ENCODE results near the gene TPSAB1. TPM values are rescaled to one million over a fixed set of nuclear protein-coding genes. Genes with fewer than 3 reads are reported as not detected.

TPSAB1 gene
- total and polyA plus RNA-seq, 2 donors from 2014 or later = 1.6 to 156 TPM

DNA sequence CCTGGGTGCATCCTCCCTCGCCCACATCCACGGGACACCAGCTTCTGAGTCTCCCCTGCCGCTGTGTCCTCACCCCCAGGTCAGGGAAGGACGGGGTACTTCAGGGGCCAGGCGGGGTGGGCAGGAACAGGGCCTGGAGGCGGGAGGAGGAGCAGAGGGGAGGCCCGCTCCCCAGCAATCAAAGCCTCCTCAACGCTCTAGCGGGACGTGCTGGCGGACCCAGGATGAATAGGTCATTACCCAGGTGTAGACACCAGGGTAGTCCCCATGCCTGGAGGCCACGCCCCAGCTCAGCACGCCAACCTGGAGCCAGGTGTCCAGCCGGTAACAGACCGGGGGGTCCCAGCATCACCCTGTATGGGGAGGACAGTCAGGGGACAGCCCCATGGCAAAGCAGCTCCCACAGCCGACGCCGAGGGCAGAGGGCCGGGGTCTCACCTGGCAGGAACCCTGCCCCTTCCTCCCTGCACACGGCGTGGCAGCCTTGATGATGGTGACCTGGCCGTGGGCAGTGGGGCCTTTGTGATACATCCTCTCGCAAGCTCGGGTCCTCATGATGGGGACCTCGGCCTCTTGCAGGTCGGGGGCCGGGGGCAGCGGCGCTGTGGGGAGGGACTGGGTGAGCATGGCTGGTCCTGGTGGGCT, 39.6 kb downstream of the TPSAB1 start:
- H3K27me3 ChIP-seq (ENCODE audit: control insufficient read depth, insufficient read depth, low read length) = no peaks in the 10 kb centered on the region
- TF ChIP-seq, protein P1, sequence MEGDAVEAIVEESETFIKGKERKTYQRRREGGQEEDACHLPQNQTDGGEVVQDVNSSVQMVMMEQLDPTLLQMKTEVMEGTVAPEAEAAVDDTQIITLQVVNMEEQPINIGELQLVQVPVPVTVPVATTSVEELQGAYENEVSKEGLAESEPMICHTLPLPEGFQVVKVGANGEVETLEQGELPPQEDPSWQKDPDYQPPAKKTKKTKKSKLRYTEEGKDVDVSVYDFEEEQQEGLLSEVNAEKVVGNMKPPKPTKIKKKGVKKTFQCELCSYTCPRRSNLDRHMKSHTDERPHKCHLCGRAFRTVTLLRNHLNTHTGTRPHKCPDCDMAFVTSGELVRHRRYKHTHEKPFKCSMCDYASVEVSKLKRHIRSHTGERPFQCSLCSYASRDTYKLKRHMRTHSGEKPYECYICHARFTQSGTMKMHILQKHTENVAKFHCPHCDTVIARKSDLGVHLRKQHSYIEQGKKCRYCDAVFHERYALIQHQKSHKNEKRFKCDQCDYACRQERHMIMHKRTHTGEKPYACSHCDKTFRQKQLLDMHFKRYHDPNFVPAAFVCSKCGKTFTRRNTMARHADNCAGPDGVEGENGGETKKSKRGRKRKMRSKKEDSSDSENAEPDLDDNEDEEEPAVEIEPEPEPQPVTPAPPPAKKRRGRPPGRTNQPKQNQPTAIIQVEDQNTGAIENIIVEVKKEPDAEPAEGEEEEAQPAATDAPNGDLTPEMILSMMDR (IDR thresholded peaks at IDR 0.05; ENCODE audit: borderline replicate concordance, extremely low read depth, insufficient read depth) = no peak
- no peaks in the 10 kb centered on the region for H3K9me3 ChIP-seq (ENCODE audit: control insufficient read depth in 2 of 3, insufficient read depth in 1 of 3, low read length in 3 of 3)
- no peak overlapping the region for H3K4me3 ChIP-seq (ENCODE audit: low read length in 3 of 3)
- no peak overlapping the region for H3K9ac ChIP-seq (ENCODE audit: low read length in 3 of 3)
- DNase-seq (peak in 1 of 5 donors; percentile 67), FAIRE-seq (no peak)
- no peaks in the 10 kb centered on the region for H3K36me3 ChIP-seq (ENCODE audit: control insufficient read depth in 2 of 3, insufficient read depth in 3 of 3, low read length in 3 of 3)
- no peak overlapping the region for H3K27ac ChIP-seq (ENCODE audit: low read depth in 2 of 2, low read length in 2 of 2)
- intact Hi-C loops (cut with DNase I) = no loop called here
- no peaks in the 10 kb centered on the region for H3K4me1 ChIP-seq (ENCODE audit: control insufficient read depth in 2 of 3, insufficient read depth in 2 of 3, low read depth in 1 of 3, low read length in 3 of 3)

DNA sequence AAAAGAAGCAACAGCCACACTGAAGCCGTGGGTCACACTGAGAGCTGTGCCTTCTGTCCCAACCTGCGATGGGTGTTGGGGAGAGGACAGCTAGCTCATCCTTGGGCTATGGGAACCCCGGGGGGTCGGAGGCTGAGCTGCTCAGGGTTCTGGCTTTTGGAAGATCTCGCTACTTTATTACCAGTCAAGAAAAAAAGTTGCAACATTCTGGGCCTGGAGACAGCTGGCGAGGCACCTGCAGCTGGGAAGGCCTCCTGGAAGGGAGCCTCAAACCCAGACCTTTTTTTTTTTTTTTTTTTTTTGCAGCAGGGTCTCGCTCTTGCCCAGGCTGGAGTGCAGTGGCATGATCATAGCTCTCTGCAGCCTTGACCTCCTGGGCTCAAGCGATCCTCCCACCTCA, 40.3 kb downstream of the TPSAB1 start:
- H3K9ac ChIP-seq (ENCODE audit: low read length in 3 of 3) = no peak overlapping the region
- intact Hi-C loops (cut with DNase I) = no loop called here
- H3K4me3 ChIP-seq (ENCODE audit: low read length in 3 of 3) = no peak overlapping the region
- H3K9me3 ChIP-seq (ENCODE audit: control insufficient read depth in 2 of 3, insufficient read depth in 1 of 3, low read length in 3 of 3) = no peaks in the 10 kb centered on the region
- no peaks in the 10 kb centered on the region for H3K4me1 ChIP-seq (ENCODE audit: control insufficient read depth in 2 of 3, insufficient read depth in 2 of 3, low read depth in 1 of 3, low read length in 3 of 3)
- DNase-seq = no peak
- no peak for FAIRE-seq
- no peak overlapping the region for H3K27ac ChIP-seq (ENCODE audit: low read depth in 2 of 2, low read length in 2 of 2)
- H3K36me3 ChIP-seq (ENCODE audit: control insufficient read depth in 2 of 3, insufficient read depth in 3 of 3, low read length in 3 of 3) = no peaks in the 10 kb centered on the region
- no peaks in the 10 kb centered on the region for H3K27me3 ChIP-seq (ENCODE audit: control insufficient read depth, insufficient read depth, low read length)
- TF ChIP-seq, protein P1 (IDR thresholded peaks at IDR 0.05; ENCODE audit: borderline replicate concordance, extremely low read depth, insufficient read depth) = no peak

DNA sequence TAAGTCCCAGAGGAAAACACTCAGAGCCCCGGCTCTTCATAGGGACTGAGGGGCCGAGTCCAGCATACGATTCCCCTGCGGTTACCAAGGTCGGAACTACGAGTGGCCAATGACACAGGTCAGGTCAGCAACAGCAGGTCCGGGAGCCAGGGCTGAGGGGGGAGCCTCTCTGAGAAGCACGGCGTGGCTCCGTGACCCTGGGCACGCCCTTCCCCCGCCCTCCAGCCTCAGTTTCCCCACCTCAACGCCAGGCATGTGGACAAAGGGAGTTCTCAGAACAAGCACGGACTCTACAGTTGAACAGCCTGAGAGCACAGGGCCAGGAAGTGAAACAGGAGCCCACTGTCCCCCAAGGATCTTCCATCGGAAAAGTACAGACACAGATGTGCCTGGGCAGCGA, 41.0 kb downstream of the TPSAB1 start:
- intact Hi-C loops (cut with DNase I) = no loop called here
- Histone ChIP-seq H3K27ac (ENCODE audit: low read depth in 2 of 2, low read length in 2 of 2) (no peak overlapping the region), H3K36me3 (ENCODE audit: control insufficient read depth in 2 of 3, insufficient read depth in 3 of 3, low read length in 3 of 3) (no peaks in the 10 kb centered on the region), H3K4me3 (ENCODE audit: low read length in 3 of 3) (no peak overlapping the region), H3K9ac (ENCODE audit: low read length in 3 of 3) (no peak overlapping the region), H3K27me3 (ENCODE audit: control insufficient read depth, insufficient read depth, low read length) (no peaks in the 10 kb centered on the region), H3K9me3 (ENCODE audit: control insufficient read depth in 2 of 3, insufficient read depth in 1 of 3, low read length in 3 of 3) (no peaks in the 10 kb centered on the region), H3K4me1 (ENCODE audit: control insufficient read depth in 2 of 3, insufficient read depth in 2 of 3, low read depth in 1 of 3, low read length in 3 of 3) (no peaks in the 10 kb centered on the region)
- FAIRE-seq = no peak
- no peak for DNase-seq
- TF ChIP-seq, protein P1 (IDR thresholded peaks at IDR 0.05; ENCODE audit: borderline replicate concordance, extremely low read depth, insufficient read depth) = no peak

Data from kidney (tissue), 14 donors.